NCI-H2171 (cell line): ENCODE results near the gene TF.

ENCODE experiments used
- DNase-seq: peaks from one replicate; lab custom pipeline; 2025; lab: John Stamatoyannopoulos, UW

The TF gene

DNA sequence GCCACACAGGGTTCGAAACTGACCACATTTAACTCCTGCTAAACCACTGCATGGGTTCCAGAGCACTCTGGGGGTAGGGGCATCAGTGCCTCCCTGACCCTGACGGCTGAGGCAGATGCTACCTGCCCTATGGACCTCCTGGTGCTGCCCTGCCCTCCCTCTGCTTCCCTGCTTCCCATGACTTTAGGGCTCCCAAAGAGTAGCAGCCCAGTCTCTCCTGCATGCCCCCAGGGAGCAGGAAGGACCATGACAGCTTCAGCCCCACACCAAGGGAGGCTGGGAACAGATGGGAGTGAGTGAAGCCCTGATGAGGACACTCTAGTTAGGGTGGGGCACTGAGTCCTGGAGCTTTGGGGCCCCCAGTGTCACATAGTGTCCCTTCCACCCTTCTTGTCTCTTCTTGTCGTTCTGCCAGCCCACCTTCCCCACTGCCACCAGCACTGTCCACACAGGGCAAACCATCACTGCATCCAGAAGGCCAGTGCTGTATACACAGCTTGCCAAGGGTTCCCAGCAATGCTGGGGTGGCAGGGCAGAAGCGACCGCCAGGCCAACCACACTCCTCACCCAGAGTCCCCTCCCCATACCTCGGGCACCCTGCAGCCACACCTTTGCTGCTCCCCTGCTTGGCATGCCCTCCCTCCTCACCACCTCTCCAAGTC is 90.4 kb downstream of the TF start:
- DNase-seq, result no peak

DNA sequence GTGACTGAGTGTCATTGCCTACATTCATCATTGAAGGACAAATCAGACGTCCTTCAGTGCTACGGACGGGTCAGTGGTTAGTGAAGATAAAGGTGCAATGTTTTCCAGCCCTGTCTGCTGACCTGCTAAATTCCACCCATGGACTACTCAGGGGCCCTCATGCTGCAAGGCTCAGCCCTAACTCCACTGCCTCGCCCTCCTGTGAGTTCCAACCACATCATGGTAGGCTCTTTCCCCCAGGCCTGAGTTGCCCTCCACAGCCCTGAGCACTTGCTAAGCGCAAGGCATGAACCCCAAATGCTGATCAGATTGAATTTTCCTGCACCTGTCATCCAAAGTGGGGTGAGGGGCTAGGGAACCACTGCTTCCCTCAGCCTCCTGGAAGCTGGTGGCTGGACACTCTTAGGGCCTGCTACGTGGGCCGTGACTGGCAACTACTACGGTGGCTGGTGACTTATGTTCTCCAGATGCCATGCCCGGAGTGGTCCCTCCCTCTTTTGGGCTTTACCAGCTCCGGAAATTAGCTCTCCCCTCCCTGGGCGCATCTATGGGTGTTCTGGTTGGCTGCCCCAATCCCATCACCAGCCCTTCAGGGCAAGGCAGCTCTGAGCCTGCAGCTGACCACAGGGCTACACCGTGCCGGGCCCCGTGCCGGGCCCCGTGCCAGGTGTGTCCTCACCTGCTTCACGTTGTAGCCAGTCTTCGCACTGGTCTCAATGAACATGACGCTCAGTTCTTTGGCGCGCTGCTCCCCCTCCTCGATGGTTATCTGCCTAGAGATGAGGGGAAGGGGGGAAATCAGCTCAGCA is 91.5 kb downstream of the TF start:
- DNase-seq, result no peak

GRCh38 chr3:133838296-133838789 is 92.2 kb downstream of the TF start:
- no peak for DNase-seq

- DNase-seq, result no peak
These were observed 93.0 kb downstream of the TF start for GRCh38 chr3:133838916-133839800.

DNA sequence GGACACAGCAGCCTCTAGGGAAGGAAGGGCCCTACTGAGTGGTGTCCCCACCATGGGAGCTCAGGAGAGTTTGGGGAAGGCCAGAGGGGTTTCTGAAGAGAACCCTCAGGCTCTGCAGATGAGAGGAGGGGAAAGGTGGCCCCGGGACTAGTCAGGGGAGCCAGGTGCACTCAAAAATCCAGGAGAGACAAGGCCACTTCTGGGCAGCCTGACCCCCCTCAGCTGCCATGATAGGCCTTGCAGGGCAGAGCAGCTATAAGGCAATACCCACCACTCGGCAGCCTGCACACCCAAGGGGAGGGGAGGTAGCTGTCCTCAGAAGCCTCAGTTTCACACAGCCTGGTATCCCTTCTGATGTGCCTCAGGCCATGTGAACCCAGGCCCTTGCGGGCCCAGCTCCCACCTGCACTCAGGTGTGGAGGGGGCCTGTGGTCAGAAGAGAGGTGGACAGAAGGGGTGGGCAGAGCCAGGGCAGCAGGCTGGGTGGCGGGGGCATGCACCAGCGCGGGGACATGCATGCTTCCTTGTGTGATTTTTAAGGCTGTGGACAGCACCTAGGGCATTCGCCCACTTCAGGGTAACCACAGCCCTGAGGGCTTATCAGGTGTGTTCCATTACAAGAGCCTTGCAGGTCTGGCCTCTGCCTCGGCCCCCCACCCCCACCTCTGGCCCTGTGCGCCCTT is 94.0 kb downstream of the TF start:
- DNase-seq, result no peak

DNA sequence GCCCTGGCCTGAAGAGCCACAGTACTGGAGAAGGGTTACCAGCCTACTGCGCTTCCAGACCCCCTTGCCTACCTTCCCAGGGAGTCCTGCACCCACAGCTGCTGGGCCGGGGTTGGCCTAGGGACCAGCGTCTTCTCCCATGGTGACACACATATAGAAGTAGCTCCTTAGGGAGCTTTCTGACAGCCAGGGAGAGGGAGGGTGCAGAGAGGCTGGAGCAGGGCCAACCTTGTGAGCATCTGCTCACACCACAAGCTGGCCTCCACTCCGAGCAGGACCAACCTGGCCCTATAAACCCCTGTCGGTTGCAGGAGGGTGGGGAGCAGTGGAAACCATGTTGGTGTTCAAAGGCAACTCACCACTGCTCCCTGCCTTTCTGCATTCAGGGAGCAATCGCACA is 94.6 kb downstream of the TF start:
- no peak for DNase-seq

GRCh38 chr3:133841196-133841595 is 95.0 kb downstream of the TF start:
- DNase-seq, result no peak

GRCh38 chr3:133842158-133842557 is 96.0 kb downstream of the TF start:
- DNase-seq, result no peak

DNA sequence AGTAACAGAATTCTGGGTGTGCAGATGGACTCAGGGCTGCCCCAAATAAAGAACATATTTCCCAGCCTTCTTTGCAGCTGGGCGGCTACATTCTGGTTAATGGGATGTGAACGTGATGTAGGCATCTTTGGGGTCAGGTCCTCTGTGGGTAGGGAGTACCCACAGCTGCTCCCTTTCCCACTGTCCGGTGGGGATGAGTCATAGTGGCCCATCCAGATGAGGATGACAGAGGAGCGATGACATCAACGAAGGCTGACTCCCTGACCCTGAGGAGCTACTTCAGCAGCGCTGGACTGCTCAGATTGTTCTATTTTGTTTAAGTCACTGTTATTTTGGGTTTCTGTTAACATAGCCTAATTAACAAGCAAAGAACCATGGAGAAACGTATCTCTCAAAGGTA is 97.4 kb downstream of the TF start:
- DNase-seq, result no peak

- DNase-seq, result no peak
These were observed 98.9 kb downstream of the TF start for GRCh38 chr3:133845127-133845526.
